HL-60 (cell line): ENCODE results near the gene CRYGS.

ENCODE experiments used
- CTCF ChIP-seq: IDR thresholded peaks from one replicate; pipeline ENCODE4 v1.5.1; 2011; ENCODE audit warnings: low read length, control low read depth, inconsistent platforms; ENCODE audit not compliant: insufficient read depth
- POLR2AphosphoS5 ChIP-seq: IDR thresholded peaks from 2 replicates; pipeline ENCODE4 v1.6.1; 2012; ENCODE audit warnings: low read depth
- TF ChIP-seq, protein P1 (sequence below): IDR thresholded peaks from 2 replicates; pipeline ENCODE4 v1.6.1; 2012; ENCODE audit warnings: low read depth; ENCODE audit not compliant: insufficient replicate concordance

DNA sequence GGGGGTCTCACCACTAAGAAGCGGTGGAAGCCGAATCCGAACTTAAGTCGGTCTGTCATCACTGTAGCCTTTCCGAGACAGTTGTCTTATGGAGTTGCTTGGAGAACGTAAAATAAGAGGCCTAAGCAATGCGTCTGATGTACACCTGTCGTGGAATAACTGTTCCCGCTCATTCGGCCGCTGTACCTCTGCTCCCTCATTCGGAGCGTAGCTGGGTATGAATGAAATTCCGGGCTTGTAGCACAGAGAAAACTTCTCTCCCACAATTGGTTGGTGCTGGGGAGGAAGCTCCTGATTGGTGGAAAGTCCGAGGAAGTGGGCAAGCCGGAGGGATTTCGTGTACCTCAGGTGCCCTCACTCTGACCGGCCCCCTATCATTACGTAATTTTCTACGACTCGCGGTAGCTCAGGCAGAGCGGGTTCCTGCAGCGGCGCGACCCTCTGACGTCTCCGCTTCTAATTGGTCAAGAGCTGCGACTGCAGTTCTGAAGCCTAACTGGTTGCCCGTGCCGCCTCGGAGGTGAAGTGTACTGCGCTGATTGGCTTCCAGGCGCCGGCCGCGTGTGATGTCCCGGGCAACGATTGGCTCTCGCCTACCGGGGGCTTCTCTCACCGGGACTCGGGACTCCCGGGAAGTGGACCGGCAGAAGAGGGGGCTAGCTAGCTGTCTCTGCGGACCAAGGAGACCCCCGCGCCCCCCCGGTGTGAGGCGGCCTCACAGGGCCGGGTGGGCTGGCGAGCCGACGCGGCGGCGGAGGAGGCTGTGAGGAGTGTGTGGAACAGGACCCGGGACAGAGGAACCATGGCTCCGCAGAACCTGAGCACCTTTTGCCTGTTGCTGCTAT, 26.1 kb upstream of the CRYGS start, which contains the start of gene DNAJB11:
- TF ChIP-seq POLR2AphosphoS5: peak; percentile 91
- TF ChIP-seq, protein P1, sequence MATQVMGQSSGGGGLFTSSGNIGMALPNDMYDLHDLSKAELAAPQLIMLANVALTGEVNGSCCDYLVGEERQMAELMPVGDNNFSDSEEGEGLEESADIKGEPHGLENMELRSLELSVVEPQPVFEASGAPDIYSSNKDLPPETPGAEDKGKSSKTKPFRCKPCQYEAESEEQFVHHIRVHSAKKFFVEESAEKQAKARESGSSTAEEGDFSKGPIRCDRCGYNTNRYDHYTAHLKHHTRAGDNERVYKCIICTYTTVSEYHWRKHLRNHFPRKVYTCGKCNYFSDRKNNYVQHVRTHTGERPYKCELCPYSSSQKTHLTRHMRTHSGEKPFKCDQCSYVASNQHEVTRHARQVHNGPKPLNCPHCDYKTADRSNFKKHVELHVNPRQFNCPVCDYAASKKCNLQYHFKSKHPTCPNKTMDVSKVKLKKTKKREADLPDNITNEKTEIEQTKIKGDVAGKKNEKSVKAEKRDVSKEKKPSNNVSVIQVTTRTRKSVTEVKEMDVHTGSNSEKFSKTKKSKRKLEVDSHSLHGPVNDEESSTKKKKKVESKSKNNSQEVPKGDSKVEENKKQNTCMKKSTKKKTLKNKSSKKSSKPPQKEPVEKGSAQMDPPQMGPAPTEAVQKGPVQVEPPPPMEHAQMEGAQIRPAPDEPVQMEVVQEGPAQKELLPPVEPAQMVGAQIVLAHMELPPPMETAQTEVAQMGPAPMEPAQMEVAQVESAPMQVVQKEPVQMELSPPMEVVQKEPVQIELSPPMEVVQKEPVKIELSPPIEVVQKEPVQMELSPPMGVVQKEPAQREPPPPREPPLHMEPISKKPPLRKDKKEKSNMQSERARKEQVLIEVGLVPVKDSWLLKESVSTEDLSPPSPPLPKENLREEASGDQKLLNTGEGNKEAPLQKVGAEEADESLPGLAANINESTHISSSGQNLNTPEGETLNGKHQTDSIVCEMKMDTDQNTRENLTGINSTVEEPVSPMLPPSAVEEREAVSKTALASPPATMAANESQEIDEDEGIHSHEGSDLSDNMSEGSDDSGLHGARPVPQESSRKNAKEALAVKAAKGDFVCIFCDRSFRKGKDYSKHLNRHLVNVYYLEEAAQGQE: peak; percentile 75
- no peak for TF ChIP-seq CTCF
